HG03196 (cell line): Measurements from ENCODE around the gene RPH3AL.
"Not testable (repeated sequence)": the region's sequence is repeated elsewhere in the genome, so short reads cannot be mapped to it uniquely, and the experiment has no call there.

ENCODE experiments used
- ATAC-seq: cut with Tn5 transposase; IDR thresholded peaks from one replicate; pipeline ENCODE4 v1.9.1; 2021; ENCODE audit not compliant: unreplicated experiment

Gene RPH3AL

DNA sequence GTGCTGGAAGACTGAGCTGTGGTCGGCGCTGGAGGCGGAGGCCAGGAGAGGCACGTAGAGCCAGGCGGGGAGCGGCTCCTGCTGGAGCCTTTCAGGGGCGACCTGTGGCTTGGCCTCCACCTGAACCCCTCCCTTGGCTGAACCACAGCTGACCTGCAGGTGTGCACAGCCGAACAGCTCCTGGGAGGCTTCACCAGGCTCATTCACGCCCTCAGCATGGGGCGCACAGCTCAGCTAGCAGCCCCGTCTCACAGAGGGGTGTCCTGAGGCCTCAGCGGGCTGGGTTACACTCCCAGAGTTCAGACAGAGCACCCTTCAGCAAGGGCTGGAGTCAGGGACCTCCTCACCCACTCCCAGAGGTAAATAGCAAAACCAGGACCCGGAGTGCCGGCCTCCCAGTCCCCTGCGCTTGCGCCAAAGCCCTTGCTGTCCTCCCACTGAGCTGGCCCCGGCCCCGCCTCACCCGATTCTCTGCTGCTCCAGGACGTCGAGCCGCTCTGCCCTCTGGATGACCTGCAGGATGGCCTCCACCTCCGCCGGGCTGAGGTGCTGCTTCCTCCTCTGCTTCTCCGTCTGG lies 31.7 kb downstream of the RPH3AL start:
- no peak for ATAC-seq

DNA sequence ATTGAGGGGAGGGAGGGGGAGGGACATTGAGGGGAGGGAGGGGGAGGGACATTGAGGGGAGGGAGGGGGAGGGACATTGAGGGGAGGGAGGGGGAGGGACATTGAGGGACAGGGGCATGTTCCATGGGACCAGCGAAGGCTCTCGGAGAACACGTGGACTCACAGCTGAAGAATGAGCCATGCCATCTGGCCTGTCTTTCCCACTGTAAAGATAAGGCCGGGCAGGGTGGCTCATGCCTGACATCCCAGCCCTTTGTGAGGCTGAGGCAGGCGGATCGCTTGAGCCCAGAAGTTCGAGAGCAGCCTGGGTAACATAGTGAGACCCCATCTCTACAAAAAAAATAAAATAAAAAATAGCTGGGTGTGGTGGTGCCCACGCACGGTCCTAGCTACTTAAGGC lies 32.5 kb downstream of the RPH3AL start:
- ATAC-seq: no peak

DNA sequence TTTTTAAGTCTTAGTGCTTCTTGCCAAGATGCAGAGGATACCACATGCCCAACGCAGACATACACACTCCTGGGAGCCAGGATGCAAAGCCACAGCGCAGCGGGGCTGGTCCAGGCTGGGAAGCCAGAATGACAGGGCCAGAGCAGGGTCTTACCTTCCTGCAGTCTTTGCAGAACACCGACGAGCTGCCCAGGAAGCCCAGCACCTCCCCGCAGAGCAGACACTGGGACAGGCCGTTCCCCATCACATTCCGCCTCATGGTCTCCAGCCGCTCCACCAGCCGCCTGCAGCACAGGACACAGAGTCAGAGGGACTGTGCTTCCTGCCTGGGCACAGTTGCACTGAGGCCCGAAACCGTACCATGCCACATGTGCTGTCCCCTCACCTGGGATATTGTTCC lies 33.3 kb downstream of the RPH3AL start:
- no peak for ATAC-seq

DNA sequence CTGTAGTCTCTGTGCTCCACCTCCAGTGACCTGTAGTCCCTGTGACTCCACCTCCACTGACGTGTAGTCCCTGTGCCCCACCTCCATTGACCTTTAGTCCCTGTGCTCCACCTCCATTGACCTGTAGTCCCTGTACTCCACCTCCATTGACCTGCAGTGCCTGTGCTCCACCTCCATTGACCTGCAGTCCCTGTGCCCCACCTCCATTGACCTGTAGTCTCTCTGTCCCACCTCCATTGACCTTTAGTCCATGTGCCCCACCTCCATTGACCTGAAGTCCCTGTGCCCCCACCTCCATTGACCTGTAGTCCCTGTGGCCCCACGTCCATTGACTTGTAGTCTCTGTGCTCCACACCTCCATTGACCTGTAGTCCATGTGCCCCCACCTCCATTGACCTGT lies 35.5 kb downstream of the RPH3AL start:
- ATAC-seq: not testable (repeated sequence)

DNA sequence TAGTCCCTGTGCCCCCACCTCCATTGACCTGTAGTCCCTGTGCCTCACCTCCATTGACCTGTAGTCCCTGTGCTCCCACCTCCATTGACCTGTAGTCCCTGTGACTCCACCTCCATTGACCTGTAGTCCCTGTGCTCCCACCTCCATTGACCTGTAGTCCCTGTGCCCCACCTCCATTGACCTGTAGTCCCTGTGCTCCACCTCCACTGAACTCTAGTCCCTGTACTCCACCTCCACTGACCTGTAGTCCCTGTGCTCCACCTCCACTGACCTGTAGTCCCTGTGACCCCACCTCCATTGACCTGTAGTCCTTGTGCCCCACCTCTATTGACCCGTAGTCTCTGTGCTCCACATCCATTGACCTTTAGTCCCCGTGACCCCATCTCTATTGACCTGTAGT lies 37.2 kb downstream of the RPH3AL start:
- not testable (repeated sequence) for ATAC-seq

DNA sequence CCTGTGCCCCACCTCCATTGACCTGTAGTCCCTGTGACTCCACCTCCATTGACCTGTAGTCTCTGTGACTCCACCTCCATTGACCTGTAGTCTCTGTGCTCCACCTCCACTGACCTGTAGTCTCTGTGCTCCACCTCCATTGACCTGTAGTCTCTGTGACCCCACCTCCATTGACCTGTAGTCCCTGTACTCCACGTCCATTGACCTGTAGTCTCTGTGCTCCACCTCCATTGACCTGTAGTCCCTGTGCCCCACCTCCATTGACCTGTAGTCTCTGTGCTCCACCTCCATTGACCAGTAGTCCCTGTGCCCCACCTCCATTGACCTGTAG lies 38.0 kb downstream of the RPH3AL start:
- ATAC-seq: not testable (repeated sequence)

DNA sequence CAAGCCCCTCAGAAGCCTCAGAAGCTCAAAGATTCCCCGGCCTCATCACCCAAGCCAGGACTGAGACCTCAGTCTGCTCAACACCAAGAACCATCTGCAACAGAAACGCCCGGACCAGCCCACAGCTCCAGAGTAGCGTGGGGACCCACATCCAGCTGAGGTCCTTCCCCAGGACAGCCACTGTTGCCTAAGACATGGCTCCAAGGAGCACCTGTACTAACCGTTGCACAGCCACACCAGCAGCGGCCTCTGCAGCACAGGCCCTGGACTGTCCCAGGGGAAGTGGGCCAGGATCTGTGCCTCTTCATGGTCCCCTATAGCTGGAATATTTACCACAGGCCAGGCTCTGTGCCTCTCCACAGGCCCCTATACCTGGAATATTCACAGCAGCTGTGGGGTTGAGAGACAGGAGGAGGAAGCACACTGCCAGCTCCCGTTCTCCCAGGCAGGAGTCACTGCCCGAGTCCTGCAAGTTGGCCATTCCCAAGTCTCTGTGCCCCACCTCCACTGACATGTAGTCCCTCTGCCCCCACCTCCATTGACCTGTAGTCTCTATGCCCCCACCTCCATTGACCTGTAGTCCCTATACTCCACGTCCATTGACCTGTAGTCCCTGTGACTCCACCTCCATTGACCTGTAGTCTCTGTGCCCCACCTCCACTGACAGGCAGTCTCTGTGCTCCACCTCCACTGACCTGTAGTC lies 38.5 kb downstream of the RPH3AL start:
- no peak for ATAC-seq

DNA sequence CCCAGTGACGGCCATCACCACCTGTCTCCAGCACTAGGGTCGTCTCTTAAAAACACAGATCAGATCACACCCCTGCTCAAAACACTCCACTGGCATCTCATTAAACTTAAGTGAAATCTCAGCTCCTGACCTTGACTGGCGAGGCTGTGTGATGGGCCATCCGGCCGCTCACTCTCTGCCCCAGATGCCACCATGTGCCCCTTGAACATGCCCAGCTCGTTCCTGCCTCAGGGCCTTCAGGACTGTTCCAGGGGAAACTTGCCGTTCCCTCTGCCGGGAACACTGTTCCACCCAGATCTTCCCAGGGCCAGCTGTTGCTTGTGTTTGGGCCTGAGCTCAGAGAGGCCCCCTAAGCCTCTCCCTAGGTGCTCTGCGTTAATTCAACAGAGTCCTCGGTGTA lies 39.4 kb downstream of the RPH3AL start:
- ATAC-seq: no peak

DNA sequence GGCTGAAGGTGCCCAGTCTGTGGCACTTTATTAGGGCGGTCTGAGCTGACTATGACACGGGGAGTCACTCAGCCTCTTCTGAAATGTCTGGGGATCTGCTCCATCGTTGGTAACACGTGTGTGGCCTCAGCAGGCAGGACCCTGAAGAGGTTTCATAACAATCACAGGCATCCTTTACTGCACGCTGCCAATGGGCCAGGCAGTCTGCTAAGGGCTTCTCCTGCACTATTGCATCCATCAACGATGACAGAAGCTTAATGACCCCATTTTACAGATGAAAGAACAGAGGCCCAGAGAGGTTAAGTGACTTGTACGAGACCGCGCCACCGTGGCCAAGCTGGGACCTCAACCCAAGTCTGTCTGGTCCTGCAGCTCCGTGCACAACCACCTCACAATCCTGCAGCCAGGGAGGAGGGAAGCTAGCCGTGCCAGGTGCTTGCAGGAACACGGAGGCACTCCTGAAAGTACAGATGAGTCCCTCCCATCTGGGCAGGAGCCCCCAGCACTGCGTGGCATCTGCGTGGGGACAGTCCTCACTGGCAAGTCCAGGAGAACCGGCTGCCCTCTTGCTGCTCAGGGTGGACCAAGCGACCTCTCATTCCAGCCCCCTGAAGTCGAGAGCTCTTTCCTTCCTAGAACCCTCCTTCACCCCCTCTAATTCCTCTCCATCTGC lies 40.0 kb downstream of the RPH3AL start:
- ATAC-seq: no peak

DNA sequence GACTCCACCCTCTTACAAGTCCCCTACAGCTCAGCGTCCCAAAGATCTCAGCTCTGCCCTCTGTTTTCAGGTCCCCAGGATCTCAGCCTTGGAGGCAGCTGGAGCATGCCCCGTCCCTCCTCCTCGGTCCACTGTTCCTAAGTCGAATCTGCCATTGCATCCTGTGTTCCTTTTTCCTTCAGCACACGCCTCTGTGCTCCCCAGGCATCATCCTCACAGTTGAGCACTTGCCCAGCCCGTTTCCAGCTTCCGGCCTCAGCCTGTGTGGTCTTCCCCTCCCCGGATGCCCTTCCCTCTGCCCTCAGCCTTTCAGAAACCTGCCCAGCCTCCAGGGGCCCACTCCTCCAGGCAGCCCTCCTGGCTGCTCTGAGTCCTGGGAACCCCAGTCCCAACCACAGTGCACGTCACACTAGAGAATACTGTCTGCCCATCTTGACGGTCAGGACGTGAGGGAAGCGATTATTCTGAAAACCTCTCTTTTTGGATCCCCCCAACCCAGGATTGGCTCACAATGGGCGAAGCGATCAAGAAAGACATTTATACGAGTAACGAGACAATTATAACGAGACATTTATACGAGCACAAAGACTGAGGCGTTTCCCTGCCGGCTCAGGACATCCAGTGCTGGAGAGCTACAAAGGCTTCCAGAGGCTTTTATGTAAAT lies 41.4 kb downstream of the RPH3AL start:
- no peak for ATAC-seq

DNA sequence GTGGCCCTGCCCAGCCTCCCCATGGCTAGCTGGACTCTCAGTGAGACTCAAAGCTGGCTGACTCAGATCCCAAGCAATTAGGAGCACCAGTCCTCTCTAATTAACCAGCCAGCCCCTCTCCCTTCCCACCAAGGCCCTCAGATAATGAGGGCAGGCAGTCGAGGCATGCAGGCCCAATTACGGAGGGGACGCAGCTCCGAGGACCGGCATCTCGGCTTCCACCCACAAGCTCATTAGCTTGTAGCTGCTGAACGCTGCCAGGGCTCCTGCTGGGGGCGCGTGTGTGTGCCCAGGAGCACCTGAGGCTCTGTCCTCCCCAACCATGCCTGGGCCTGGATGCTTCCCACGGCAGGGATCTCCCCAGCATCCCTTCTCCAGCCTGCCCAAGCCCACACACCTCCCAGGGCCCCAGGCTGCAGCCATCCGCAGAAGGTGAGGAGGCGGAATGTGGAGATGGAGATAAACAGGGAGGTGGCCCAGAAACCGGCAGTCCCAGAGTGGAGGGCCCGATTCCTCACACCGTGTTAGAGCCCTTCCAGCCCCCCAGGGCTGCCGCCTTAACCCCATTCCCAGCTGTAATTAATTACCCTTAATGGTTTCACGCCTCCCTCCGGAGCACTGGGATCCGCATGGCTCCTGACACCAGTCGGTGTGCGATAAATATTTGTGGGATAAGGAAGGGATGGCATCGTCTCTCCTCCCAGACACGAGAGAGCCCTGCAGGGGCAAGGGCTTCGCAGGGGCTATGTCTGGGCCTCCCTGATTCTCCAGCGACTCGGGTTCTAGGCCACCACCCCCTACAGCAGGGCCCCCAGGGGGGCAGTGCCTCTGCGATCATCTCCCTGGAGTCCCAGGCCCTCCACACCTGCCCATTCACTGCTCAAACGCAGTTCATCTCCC lies 42.2 kb downstream of the RPH3AL start:
- no peak for ATAC-seq

DNA sequence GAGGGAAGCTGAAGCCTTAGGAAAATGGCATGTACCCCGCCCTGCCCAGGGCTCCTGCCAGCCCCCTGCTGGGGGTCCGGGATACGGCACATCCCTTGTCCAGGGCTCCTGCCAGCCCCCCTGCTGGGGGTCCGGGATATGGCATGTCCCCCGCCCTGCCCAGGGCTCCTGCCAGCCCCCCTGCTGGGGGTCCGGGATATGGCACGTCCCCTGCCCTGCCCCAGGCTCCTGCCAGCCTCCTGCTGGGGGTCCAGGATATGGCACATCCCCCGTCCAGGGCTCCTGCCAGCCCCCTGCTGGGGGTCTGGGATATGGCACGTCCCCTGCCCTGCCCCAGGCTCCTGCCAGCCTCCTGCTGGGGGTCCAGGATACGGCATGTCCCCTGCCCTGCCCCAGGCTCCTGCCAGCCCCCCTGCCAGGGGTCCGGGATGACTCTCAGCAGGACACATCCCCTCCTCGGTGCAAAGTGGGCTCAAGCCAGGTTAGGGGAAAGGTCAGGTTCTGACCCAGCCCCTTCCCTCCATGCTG lies 43.2 kb downstream of the RPH3AL start:
- ATAC-seq: no peak

DNA sequence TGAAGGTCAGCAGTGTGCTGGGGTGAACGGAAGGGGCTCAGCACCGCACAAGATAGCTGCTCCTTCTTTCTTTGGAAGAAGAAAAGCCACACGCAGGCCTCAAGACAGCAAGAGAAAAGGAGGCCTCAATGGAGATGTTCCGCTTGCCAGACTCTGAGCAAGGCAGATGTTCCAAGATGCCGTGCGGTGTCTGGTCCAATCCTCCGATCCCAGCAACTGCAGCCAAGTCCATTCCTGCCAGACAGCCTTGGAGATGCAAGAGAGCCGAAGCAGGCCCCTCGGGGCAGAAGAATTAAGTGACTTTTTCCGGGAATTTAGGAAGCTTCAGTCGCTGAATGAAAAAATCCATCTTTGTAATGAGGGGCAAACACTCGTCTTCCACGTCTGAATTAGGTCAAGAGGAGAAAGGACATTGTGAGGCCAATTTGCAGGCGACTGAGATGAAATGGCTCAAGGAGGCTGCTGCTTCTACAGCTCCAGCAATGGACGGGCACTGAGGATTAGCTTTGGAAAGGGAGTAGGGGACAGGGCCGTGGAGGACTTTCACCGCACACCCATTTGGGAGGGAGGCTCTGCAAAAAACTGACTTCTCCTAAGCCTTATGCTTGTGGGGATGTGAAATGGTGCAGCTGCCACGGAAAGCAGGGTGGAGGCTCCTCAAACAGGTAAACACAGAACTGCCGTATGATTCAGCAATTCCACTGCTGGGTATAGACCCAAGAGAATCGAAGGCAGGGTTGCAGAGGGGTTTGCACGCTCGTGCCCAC lies 44.7 kb downstream of the RPH3AL start:
- ATAC-seq: no peak

DNA sequence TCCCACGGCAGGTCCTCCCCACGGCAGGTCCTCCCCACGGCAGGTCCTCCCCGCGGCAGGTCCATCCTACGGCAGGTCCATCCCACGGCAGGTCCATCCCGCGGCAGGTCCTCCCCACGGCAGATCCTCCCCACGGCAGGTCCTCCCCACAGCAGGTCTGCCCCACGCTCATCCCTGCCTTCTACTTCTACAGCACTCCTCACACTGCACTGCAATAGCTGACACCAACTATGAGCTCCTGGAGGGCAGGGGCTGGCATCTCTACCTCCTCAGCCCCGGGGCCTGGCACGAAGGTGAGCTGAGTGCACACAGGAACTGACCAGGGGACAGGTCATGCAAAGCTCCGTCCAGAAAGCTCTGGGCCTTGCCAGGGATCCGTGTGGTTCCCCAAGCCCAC lies 45.3 kb downstream of the RPH3AL start:
- ATAC-seq: no peak

DNA sequence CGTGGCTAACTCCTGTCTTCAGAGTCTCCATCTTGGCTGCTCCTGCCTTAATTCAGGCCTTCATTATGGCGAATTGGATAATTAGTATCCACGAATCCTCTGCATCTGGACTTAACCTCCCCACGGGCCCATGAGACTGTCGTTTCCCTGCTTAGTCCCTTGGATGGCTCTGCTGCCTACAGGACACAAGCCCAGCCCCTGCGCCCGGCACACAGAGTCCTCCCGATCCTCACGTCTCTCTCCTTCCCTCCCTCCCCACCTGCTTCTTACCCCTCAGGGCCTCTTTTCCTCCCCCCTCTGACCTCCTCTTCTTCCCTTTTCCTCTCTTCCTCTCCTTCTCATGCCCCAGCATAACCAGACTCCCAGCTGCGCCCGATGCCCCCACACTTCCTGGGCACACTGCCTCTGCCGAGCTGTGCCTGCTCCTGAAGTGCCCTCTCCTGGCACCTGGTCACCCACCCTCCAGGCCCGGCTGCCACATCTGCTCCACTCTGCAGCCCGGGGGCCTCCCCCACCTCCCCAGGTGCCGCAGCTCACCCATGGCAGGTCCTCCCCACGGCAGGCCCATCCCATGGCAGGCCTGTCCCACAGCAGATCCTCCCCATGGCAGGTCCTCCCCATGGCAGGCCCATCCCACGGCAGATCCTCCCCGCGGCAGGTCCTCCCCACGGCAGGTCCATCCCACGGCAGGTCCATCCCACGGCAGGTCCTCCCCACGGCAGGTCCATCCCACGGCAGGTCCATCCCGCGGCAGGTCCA lies 45.9 kb downstream of the RPH3AL start:
- no peak for ATAC-seq

DNA sequence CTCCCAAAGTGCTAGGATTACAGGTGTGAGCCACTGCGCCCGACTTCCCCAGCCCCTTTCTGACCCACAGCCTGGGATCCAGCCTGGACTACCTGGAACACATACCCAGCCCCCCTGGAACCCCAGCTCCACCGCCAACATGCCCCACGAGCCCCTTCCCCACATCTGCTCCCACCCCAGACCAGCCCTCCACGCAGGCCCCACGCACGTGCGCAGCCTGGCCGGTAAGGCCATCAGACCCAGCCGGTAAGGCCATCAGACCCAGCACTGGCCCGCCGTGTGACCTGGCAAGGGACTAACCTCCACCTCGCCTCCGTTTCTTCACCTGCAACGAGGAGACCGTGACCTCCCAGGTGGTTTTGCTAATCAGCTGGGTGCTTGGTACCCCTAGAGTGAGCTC lies 46.5 kb downstream of the RPH3AL start:
- ATAC-seq: no peak

DNA sequence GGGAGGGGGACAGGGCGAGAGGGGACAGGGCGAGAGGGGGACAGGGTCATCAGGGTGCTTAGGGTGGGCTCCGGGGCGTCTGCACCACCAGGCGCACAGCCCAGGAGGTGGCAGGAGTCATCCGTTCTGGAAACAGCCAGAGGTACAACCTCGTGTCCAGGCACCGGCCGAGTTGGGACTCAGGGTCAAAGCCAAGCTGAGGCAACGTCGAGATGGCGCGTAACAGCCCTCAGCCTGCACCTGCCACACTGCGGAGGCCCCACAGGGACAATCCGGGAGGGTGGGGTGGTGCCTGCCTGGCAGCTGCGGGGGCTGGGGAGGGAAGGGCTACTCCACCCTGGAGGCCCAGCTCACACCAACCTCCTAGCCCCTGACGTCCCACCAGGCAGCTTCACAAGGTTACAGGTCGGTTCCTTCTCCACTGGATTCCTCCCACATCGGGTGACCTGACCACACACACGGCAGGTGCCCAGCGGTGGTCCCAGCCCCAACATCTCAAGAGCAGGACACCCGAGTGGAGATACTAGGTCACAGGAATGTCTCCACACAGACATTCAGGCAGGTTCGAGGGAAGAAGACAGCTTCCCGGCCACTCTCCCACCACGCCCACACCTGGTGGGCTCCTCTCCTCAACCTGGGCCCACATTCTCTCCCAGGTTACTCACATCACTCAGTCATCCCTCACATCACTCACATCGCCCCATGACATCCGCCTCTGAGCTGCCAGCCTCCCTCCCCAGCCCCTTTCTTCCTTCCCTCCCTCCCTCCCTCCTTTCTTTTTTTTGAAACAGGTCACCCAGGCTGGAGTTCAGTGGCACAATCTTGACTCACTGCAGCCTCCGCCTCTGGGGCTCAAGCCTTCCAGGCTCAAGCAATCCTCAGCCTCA lies 47.3 kb downstream of the RPH3AL start:
- no peak for ATAC-seq

DNA sequence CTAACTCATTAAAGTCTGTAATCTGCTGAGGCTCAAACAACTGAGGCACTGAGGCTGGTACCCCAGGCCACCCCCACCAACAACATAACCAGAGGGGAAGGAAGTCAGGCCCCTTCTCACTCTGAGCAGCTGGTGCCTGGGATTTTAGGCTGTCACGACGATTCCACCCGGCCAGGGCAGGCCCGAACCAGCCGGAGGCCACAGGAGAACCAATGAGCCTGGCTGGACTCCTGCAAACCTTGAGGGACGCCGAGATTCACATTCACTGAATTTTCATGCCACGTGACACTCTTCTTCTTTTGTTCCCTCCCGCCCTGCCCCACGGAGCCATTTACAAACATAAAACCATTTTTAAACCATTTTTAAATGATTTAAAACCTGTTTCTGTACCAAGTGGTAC lies 48.1 kb downstream of the RPH3AL start:
- ATAC-seq: no peak
